Skeletal muscle cell (primary cell): ENCODE measurements around the gene ASXL2.
A peak's percentile ranks its signal among the peaks of the same experiment; 100 is the strongest.
"Not testable (repeated sequence)": the region's sequence is repeated elsewhere in the genome, so short reads cannot be mapped to it uniquely, and the experiment has no call there.

Source experiments
- DNase-seq: peaks from one replicate; pipeline ENCODE4 v3.0.0-alpha.2; 2010; ENCODE audit warnings: low read depth
- H3K4me3 ChIP-seq: 2 replicates; pipeline ENCODE4 v1.5.1; 2011; ENCODE audit warnings: low read depth, mild to moderate bottlenecking, control low read depth, low read length, moderate library complexity

Gene ASXL2

GRCh38 chr2:25895018-25895417 lies 16.7 kb upstream of the ASXL2 start:
- H3K4me3 ChIP-seq = no peak overlapping the region
- DNase-seq = no peak

DNA sequence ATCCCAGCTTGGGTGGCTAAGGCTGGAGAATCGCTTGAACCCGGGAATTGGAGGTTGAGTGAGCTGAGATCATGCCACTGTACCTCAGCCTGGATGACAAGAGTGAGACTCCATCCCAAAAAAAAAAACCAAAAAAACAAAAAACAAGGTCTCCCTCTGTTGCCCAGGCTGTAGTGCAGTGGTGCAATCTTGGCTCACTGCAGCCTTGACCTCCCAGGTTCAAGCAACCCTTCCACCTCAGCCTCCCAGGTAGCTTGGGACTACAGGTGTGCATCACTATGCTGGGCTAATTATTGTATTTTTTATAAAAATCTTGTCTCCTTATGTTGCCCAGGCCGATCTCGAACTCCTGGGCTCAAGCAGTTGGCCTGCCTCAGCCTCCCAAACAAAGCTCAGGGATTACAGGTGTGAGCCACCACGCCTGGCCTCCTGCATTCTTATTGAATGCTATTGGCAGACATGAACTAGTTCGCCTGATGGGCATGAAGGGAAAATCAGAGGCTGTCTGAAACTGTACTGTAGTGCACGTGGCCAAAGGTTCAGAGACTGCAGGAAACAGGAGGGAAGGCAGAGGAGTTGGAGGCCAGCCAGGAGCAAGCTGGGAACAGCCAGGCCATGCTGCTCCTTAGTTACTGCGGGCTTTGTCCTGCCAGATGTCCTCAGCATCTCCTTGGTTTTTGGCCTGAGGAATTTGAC lies 16.0 kb upstream of the ASXL2 start:
- no peak overlapping the region for H3K4me3 ChIP-seq
- DNase-seq = no peak

DNA sequence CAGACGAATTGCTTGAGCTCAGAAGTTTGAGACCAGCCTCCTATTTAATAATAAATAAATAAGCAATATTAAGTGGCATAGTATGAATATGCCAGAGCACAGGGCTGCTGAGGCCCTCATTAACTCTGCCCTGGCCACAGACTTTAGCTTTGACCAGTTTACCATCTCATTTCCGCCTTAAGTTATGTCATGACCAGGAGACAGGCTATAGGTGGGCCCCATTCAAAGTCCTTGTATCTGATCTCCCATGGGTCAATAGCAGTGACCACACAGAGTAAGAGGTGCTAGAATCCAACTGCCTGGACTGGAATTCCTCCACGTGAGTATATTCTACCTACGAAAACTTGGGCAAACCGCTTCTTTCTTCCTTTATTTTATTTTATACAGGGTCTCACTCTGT lies 13.4 kb upstream of the ASXL2 start:
- H3K4me3 ChIP-seq = no peak overlapping the region
- no peak for DNase-seq

GRCh38 chr2:25887624-25888242 lies 9.4 kb upstream of the ASXL2 start:
- no peak overlapping the region for H3K4me3 ChIP-seq
- no peak for DNase-seq

DNA sequence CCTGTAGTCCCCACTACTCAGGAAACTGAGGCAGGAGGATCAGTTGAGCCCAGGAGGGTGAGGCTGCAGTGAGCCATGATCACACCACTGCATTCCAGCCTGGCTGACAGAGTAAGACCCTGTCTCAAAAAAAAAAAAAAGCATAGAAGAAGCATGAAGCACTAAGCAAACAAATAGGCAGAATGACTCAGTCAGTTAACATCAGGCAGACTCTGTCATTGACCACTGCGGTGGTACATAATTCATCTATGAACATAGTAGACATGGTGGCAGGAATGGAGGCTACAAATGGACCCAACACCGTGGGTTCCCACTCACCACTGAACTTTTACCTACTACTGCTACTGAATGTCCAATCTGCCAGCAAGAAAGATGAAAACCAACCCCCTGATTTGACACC lies 7.6 kb upstream of the ASXL2 start:
- no peak overlapping the region for H3K4me3 ChIP-seq
- DNase-seq = peak; percentile 73

GRCh38 chr2:25881764-25882163 lies 3.5 kb upstream of the ASXL2 start:
- no peak for DNase-seq
- no peak overlapping the region for H3K4me3 ChIP-seq

DNA sequence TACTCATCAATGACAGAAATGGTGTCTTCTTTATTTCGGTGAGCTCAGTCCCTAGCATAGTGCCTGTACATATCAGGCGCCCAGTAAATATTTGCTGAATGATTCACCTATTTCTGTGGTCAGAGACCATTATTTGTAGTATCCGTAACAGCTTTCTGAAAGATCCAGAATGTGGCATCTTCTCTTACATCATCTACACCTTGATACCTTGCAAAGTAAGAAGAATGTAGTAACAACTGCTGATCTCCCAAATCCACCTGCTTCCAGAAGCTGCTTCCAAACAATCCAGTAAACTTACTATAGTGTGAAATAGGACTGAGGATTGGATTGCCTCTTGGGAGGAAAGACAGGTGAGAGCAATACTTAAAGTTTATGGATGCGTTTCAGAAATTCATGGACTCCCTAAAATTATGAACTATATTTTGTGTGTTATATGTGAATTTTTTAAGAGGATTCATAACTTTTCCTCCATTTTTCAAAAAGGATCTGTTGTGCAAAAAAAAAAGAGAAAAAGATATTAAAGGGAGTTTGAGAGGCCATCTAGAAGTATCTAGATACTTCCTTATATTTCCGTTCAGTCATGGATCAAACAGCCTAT lies 945 bp upstream of the ASXL2 start:
- DNase-seq = no peak
- peak overlapping the region; percentile 98 for H3K4me3 ChIP-seq

DNA sequence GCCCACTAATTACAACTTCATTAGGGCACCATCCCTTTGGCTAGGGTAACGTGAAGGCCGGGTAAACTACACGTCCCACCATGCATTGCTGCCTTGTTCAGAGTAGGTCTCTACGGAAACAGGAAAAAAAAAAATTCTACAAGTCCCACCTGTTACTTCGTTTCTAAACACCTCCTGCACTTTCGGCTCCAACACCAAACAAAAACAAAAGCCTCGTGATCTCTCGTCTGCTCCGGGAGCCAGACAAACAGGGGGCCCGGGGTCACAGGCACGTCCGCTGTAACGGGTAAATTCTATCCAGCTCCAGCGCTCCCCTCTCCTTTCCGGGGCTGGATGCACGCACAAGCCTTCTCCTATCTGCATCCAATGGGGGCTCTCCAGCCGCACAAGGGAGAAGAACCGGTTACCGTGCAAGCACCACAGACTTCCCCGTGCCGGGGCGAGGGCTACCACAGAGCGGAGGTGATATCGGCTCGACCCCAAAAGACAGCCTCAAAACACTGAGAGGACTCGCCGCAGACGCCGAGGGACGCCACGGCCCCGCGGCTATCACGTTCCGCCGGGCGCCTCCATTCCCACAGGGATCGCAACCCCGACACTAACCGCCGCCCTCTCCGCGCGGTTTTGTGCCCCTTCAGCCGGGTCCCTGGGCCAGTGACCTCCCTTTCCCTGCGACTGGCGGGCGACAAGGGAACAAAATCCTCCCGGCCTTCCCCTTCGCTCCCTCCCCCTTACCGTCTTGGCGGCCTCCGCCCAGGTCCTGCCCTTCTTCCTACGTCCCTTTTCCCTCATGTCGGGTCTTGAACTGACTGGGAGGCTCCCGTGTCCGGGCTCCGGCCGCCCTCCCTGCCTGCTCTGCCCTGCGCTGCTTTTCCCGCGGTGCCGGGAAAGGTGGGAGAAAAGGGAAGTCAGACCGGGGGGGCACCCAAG lies 591 bp downstream of the ASXL2 start:
- H3K4me3 ChIP-seq = peak overlapping the region; percentile 98
- no peak for DNase-seq

DNA sequence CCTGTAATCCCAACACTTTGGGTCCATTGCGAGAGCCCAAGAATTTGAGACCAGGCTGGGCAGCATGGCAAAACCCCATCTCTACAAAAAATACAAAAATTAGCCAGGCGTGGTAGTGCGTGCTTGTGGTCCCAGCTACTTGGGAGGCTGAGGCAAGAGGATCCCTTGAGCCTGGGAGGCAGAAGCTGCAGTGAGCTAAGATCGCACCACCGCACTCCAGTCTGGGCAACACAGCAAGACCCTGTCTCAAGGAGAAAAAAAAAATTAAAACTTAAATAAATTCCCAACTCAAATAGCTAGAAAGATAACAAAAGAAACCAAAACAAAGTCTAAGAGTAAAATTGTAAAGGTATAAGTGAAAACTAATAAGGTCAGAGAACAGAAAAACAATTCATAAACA lies 6.2 kb downstream of the ASXL2 start:
- no peak overlapping the region for H3K4me3 ChIP-seq
- DNase-seq = no peak

DNA sequence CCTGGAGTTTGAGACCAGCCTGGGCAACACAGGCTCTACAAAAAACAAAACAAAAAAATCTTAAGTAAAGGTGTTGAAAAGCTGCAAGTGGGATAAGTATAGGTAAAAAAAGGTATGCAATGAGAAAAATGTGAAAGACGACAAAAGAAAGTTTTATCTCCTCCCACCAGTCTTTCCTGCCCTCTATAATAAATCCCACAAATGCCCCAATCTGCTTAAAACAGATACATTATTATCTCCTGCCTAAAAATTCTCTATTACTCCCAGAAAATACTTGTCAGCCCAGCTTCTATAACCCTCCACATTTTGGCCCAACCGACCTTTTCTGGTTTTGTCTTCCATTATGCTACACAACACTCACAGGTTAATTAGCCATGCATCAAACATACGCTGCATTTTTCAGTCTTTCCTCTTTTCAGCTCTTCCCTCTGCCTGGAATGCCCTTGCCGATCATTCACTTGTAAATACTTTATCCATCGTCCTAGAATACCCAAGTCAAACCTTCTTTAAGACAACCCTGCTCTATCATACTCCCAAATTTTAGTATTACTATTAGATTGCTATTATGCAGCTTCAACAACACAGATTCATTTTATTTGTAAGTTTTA lies 10.8 kb downstream of the ASXL2 start:
- DNase-seq = no peak
- H3K4me3 ChIP-seq = no peak overlapping the region

GRCh38 chr2:25856377-25856776 lies 21.9 kb downstream of the ASXL2 start:
- no peak overlapping the region for H3K4me3 ChIP-seq
- no peak for DNase-seq

DNA sequence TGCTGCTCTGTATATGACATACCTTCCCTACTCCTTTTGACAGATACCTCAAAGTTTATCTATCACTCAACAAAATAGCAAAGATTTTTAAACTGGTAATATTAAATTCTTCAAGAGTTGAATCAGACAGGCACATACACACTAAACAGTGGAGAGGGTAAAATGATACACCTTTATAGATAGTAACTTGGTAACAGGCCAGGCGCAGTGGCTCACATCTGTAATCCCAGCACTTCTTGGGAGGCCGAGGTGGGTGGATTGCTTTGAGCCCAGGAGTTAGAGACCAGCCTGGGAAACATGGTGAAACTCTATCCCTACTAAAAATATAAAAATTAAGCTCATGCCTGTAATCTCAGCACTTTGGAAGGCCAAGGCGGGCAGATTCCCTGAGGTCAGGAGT lies 23.2 kb downstream of the ASXL2 start:
- no peak for DNase-seq
- no peak overlapping the region for H3K4me3 ChIP-seq

- no peak for DNase-seq
- H3K4me3 ChIP-seq = no peak overlapping the region
These were observed 23.7 kb downstream of the ASXL2 start for GRCh38 chr2:25854613-25855012.

DNA sequence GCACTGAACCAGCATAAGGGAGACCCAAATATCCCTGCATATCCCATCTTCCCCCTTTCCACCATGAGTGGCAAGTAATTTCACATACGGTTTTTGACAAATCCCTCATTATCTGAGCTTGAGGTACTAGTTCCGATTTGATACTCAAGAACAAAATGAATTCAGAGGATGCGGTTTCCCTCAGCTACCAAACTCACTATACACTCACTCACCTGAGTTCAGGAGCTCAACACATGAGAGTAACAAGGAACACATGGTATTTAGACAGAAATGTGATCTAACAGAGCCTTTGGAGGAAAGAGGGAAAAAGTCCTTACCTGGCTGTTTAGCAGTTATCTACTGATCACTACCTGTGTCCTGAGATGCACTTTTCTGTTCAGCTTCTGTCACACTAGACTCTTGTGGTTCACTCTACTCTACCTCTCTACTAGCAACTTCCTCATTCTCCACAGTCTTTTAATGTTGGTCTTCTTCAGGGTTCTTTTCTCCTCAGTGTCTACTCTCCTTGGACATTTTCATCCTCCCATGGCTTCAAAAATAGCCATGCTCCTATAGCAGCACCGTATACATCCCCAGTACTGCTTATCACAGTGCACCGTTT lies 25.1 kb downstream of the ASXL2 start:
- DNase-seq = no peak
- no peak overlapping the region for H3K4me3 ChIP-seq

GRCh38 chr2:25851740-25852503 lies 26.4 kb downstream of the ASXL2 start:
- H3K4me3 ChIP-seq = no peak overlapping the region
- peak; percentile 54 for DNase-seq

DNA sequence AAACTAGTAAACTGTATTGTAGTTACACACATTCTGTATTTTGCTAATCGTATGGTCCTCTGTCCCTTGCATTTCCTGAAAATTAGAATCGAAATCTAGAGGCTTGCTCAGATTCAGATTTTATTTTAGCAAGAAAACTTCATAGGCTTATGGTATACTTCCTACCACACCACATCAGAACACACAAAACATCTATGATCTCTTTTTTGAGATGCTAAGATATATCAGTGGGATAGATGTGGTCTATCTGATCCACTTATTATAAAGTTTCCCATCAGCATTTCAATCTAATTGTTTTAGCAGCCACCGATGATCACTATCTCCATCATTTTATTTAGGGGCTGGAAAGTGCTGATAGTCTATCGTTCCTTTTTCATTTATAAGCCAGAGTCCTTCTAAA lies 27.9 kb downstream of the ASXL2 start:
- H3K4me3 ChIP-seq, DNase-seq: not testable (repeated sequence)

DNA sequence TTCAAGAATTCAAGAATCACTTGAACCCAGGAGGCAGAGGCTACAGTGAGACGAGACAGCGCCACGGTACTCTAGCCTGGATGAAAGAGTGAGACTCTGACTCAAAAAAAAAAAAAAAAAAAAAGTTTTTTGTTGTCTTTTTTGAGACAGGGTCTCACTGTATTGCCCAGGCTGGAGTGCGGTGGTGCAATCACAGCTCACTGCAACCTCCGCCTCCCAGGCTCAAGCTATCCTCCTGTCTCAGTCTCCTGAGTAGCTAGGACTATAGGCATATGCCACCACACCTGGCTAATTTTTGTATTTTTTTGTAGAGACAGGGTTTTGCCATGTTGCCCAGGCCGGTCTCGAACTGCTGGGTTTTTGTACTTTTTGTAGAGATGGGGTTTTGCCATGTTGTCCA lies 28.9 kb downstream of the ASXL2 start:
- not testable (repeated sequence) for DNase-seq, H3K4me3 ChIP-seq

DNA sequence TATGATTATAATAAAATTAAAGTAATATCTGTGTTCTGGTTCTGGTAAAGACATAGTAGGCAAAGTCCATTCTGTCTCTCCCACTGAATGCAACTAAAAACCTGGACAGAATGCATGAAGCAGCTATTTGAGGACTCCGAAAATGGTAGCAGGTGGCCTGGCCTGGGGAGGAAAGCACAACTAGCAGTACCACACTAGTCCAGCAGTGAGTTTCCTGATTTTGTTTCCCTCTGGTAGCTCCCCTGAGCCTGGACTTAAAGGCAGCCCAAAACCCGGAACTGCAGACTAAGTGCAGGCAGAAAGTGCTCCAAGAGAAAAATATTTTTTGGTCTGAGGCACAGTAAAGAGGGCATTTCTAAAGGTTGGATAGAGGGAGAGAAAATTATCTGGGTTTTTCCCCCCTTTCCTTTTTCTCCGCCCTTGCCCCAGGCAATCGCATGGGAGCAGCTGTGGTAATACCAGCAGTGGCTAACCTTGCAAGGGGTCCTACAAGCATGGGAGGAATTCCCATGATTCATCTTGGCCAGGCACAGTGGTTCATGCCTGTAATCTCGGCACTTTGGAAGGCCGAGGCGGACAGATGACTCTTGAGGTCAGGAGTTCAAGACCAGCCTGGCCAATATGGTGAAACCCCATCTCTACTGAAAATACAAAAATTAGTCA lies 32.3 kb downstream of the ASXL2 start:
- no peak for DNase-seq
- H3K4me3 ChIP-seq = no peak overlapping the region
